ENCODE results near the gene LONRF2. TPM values are rescaled to one million over a fixed set of nuclear protein-coding genes. Genes with fewer than 3 reads are reported as not detected.

Gene LONRF2
- total RNA-seq, 4 donors from 2014 or later: 0.35 to 3.1 (median 1.6) TPM

- Histone ChIP-seq H3K27me3 (no peaks in the 10 kb centered on the region), H3K9me3 (no peaks in the 10 kb centered on the region), H3K4me1 (no peaks in the 10 kb centered on the region), H3K4me3 (no peak overlapping the region), H3K36me3 (no peaks in the 10 kb centered on the region), H3K27ac (no peak overlapping the region)
- TF ChIP-seq, protein P1, sequence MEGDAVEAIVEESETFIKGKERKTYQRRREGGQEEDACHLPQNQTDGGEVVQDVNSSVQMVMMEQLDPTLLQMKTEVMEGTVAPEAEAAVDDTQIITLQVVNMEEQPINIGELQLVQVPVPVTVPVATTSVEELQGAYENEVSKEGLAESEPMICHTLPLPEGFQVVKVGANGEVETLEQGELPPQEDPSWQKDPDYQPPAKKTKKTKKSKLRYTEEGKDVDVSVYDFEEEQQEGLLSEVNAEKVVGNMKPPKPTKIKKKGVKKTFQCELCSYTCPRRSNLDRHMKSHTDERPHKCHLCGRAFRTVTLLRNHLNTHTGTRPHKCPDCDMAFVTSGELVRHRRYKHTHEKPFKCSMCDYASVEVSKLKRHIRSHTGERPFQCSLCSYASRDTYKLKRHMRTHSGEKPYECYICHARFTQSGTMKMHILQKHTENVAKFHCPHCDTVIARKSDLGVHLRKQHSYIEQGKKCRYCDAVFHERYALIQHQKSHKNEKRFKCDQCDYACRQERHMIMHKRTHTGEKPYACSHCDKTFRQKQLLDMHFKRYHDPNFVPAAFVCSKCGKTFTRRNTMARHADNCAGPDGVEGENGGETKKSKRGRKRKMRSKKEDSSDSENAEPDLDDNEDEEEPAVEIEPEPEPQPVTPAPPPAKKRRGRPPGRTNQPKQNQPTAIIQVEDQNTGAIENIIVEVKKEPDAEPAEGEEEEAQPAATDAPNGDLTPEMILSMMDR (IDR thresholded peaks at IDR 0.05): no peak
- no peak for TF ChIP-seq POLR2A (IDR thresholded peaks at IDR 0.05)
- DNase-seq: no peak
Observed at GRCh38 chr2:100279586-100280534, 42.4 kb downstream of the LONRF2 start.

DNA sequence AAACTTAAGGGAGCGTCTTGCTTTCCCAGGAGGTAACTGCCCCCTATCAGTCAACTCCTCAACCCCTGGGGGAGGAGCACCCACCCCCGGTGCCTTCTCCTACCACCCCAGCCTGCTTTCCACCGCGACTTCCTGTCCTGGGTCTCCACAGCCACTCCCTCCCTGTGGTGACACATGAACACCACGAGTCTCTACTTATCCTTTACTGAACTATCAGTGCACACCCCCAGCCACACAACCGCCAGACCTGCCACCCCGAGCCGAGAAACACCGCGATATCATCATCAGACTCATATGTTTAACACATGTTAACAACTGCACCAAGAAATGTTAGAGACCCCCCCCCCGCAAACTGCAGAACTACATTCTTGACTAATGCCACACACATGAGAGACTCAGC, 43.3 kb downstream of the LONRF2 start:
- DNase-seq: no peak
- no peaks in the 10 kb centered on the region for H3K4me1 ChIP-seq
- H3K4me3 ChIP-seq: no peak overlapping the region
- no peaks in the 10 kb centered on the region for H3K27me3 ChIP-seq
- no peak overlapping the region for H3K27ac ChIP-seq
- no peaks in the 10 kb centered on the region for H3K9me3 ChIP-seq
- no peak for TF ChIP-seq POLR2A (IDR thresholded peaks at IDR 0.05)
- TF ChIP-seq, protein P1 (IDR thresholded peaks at IDR 0.05): no peak
- no peaks in the 10 kb centered on the region for H3K36me3 ChIP-seq

- no peaks in the 10 kb centered on the region for H3K9me3 ChIP-seq
- H3K27me3 ChIP-seq: no peaks in the 10 kb centered on the region
- H3K4me3 ChIP-seq: no peak overlapping the region
- TF ChIP-seq, protein P1 (IDR thresholded peaks at IDR 0.05): no peak
- TF ChIP-seq POLR2A (IDR thresholded peaks at IDR 0.05): no peak
- H3K4me1 ChIP-seq: no peaks in the 10 kb centered on the region
- no peak for DNase-seq
- no peak overlapping the region for H3K27ac ChIP-seq
- H3K36me3 ChIP-seq: no peaks in the 10 kb centered on the region
Observed at GRCh38 chr2:100278501-100278900, 43.8 kb downstream of the LONRF2 start.

DNA sequence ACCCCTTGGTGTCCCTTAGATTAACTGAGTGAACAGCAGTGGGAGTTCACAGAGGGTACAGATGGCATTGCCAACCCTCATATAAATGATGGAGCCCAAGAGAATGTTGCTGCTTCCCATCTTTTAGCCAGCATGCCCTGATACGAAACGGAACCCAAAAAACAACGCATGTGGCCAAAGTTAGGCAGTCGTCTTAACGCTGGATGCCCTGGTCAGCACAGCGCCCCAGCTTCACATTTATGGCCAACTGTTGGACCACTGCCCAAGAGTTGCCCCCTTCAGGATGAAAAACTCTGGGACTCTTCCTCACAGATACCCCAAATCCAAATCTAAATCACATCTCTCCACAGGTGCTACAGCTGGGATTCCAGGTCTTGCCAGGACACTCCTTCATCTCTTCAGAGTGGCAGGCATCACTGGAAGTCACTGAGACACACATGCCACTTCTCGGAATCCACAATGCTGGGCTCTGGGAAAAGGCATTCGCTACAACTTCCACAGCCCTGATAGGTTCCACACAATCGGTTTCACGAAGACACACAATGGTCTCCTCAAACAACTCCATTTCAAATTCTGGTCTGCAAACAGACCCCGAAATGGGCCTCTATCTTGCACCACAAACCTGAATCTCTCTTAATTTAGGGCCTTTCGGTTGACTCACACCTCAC, 44.6 kb downstream of the LONRF2 start:
- Histone ChIP-seq H3K27me3 (no peaks in the 10 kb centered on the region), H3K4me3 (no peak overlapping the region), H3K9me3 (no peaks in the 10 kb centered on the region), H3K36me3 (no peaks in the 10 kb centered on the region), H3K4me1 (no peaks in the 10 kb centered on the region), H3K27ac (no peak overlapping the region)
- DNase-seq: no peak
- TF ChIP-seq POLR2A (IDR thresholded peaks at IDR 0.05): no peak
- TF ChIP-seq, protein P1 (IDR thresholded peaks at IDR 0.05): no peak

DNA sequence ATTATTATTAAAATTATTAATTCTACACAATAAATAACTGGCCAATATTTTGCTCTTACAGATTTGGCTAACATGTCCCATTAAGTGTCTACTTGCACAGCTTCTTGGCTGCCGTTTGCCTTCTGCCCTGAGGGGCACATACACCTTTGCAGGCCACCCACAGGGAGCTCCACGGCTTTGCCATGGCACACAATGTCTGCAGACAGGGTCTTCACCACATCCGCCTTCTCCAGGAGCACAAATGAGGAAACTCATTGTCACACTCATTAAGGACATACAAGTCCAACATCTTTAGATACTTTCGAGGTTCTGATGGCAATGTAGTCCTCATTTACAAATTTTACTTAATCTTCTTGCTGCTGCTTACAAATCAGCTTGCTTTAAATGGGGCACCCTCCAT, 45.6 kb downstream of the LONRF2 start:
- H3K27me3 ChIP-seq: no peaks in the 10 kb centered on the region
- H3K36me3 ChIP-seq: no peaks in the 10 kb centered on the region
- no peaks in the 10 kb centered on the region for H3K9me3 ChIP-seq
- H3K27ac ChIP-seq: no peak overlapping the region
- no peak overlapping the region for H3K4me3 ChIP-seq
- H3K4me1 ChIP-seq: no peaks in the 10 kb centered on the region
- DNase-seq: no peak
- TF ChIP-seq POLR2A (IDR thresholded peaks at IDR 0.05): no peak
- TF ChIP-seq, protein P1 (IDR thresholded peaks at IDR 0.05): no peak
